Breast epithelium (tissue), 4 donors: ENCODE measurements around the gene SCN4B. TPM values are rescaled to one million over a fixed set of nuclear protein-coding genes. Genes with fewer than 3 reads are reported as not detected.

Experiments
- DNase-seq, 2 donors: peaks; one replicate each; pipeline ENCODE4 v3.0.0-alpha.2; 2019; ENCODE audit warnings: low spot score in 2 of 2
- H3K27ac ChIP-seq, 2 donors: fragments of 200-600 bp; sonication (generic) in 1 of 2; one replicate each; pipeline ENCODE4 v1.5.1; 2016 to 2019; ENCODE audit warnings: mild to moderate bottlenecking in 1 of 2
- H3K27me3 ChIP-seq, 2 donors: fragments of 200-600 bp; sonication (generic) in 1 of 2; one replicate each; pipeline versions ENCODE4 v1.5.1 to v1.6.0; 2017 to 2019; ENCODE audit warnings: control low read depth in 1 of 2, mild to moderate bottlenecking in 1 of 2
- H3K36me3 ChIP-seq: fragments of 200-600 bp; one replicate; pipeline ENCODE4 v1.5.1; 2019
- H3K4me1 ChIP-seq, 2 donors: fragments of 200-600 bp; sonication (generic); one replicate each; pipeline ENCODE4 v1.5.1; 2016 to 2019; ENCODE audit warnings: control low read depth in 1 of 2
- H3K4me3 ChIP-seq, 3 donors: fragments of 200-600 bp; sonication (generic); 1 replicate in 2 of 3; 2 replicates in 1 of 3; pipeline ENCODE4 v1.5.1; 2016 to 2019; ENCODE audit warnings: mild to moderate bottlenecking in 3 of 3, moderate library complexity in 2 of 3
- H3K9me3 ChIP-seq, 2 donors: fragments of 200-600 bp; sonication (generic) in 1 of 2; one replicate each; pipeline ENCODE4 v1.5.1; 2016 to 2019; ENCODE audit warnings: control low read depth in 1 of 2
- POLR2A ChIP-seq: fragments of 450-650 bp; IDR thresholded peaks from one replicate; pipeline ENCODE4 v1.6.1; 2016; ENCODE audit warnings: antibody characterized with exemption, mild to moderate bottlenecking, moderate library complexity
- POLR2AphosphoS5 ChIP-seq, 3 donors: sonication (generic); formaldehyde crosslinking; IDR thresholded peaks; one replicate each; pipeline ENCODE4 v1.6.1; 2017; ENCODE audit warnings: antibody characterized with exemption in 3 of 3
- intact Hi-C: fragments of 100-400 bp; cut with DNase I; formaldehyde crosslinking; loops from one replicate; pipeline ENCODE4 v1.15.1; 2023; ENCODE audit warnings: low total_unique reads
- total RNA-seq, 3 donors: library from RNA; depleted of rRNA; stranded (reverse); fragments of >200 nt; gene quantifications; one replicate each; pipeline ENCODE4 v1.1.0, GENCODE V29; 2016
- TF ChIP-seq, protein P1 (sequence below), 3 donors: fragments of 450-650 bp; IDR thresholded peaks; one replicate each; pipeline ENCODE4 v1.5.1; 2016 to 2017; ENCODE audit warnings: antibody characterized with exemption in 3 of 3, mild to moderate bottlenecking in 3 of 3, moderate library complexity in 3 of 3

Gene SCN4B
- total RNA-seq, 3 donors from 2014 or later = 3.3 to 7.9 (median 3.7) TPM

DNA sequence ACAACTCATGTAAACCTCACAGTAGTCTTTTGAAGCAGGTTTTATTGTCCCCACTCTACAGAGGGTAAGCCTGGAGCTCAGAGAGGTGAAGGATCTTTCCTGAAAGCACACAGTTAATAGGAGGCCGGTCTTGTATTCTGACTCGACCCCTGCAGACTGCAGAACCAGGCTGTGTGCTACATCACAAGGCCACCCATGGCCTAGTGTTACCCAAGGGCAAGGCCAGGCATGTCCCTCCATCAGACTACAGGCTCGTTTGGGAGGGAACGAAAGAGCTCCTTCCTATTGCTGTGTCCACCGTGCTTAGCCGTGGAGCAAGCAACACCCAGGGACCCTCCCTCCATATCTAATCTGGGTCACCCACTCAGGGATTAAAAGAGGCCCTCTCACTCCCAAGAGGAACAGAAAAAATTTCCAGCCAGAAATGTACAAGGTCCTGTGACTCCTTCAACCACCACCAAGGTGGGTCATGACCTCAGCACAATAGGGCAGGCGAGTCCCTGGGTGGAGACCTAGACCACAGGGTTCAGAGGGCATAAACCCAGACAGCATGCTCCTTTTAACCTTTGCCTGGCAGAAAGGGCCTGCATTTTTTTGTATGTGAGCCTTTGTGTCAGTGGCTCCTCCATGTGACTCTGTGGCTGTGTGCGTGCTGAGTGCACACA, 59.6 kb downstream of the SCN4B start:
- no peak overlapping the region for H3K4me3 ChIP-seq
- no peak overlapping the region for H3K27ac ChIP-seq
- no peaks in the 10 kb centered on the region for H3K9me3 ChIP-seq
- intact Hi-C loops = no loop called here
- TF ChIP-seq, protein P1, sequence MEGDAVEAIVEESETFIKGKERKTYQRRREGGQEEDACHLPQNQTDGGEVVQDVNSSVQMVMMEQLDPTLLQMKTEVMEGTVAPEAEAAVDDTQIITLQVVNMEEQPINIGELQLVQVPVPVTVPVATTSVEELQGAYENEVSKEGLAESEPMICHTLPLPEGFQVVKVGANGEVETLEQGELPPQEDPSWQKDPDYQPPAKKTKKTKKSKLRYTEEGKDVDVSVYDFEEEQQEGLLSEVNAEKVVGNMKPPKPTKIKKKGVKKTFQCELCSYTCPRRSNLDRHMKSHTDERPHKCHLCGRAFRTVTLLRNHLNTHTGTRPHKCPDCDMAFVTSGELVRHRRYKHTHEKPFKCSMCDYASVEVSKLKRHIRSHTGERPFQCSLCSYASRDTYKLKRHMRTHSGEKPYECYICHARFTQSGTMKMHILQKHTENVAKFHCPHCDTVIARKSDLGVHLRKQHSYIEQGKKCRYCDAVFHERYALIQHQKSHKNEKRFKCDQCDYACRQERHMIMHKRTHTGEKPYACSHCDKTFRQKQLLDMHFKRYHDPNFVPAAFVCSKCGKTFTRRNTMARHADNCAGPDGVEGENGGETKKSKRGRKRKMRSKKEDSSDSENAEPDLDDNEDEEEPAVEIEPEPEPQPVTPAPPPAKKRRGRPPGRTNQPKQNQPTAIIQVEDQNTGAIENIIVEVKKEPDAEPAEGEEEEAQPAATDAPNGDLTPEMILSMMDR (IDR thresholded peaks at IDR 0.05) = no peak
- TF ChIP-seq POLR2A = no peak
- no peak for TF ChIP-seq POLR2AphosphoS5 (IDR thresholded peaks at IDR 0.05)
- no peaks in the 10 kb centered on the region for H3K27me3 ChIP-seq
- no peaks in the 10 kb centered on the region for H3K4me1 ChIP-seq
- H3K36me3 ChIP-seq = no peaks in the 10 kb centered on the region
- DNase-seq = no peak

DNA sequence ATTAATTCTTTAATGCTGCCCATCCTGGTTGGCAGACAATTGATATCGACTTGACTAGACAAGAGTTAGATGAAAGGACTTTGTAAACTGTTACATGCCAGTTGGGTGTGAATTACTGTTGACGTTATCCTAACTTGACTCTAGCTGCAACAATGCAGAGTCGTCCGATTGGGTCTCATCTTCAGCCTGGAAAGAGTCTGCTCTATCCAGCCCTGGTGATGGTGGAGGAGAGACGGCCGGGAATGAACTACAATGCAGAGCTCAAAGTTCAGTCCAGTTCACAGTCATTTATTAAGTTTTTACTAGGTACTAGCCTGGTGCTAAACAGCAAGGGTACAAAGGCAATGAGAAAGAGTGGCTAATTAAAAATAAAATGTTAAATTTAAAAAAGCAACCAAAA, 60.9 kb downstream of the SCN4B start:
- TF ChIP-seq, protein P1 (IDR thresholded peaks at IDR 0.05) = no peak
- no peak for TF ChIP-seq POLR2A
- TF ChIP-seq POLR2AphosphoS5 (IDR thresholded peaks at IDR 0.05) = no peak
- H3K36me3 ChIP-seq = no peaks in the 10 kb centered on the region
- H3K4me3 ChIP-seq = no peak overlapping the region
- intact Hi-C loops = no loop called here
- H3K9me3 ChIP-seq = peaks cover 2 to 5% of the 10 kb centered on the region in 2 donors
- H3K27me3 ChIP-seq = no peaks in the 10 kb centered on the region
- no peaks in the 10 kb centered on the region for H3K4me1 ChIP-seq
- DNase-seq = no peak
- no peak overlapping the region for H3K27ac ChIP-seq

DNA sequence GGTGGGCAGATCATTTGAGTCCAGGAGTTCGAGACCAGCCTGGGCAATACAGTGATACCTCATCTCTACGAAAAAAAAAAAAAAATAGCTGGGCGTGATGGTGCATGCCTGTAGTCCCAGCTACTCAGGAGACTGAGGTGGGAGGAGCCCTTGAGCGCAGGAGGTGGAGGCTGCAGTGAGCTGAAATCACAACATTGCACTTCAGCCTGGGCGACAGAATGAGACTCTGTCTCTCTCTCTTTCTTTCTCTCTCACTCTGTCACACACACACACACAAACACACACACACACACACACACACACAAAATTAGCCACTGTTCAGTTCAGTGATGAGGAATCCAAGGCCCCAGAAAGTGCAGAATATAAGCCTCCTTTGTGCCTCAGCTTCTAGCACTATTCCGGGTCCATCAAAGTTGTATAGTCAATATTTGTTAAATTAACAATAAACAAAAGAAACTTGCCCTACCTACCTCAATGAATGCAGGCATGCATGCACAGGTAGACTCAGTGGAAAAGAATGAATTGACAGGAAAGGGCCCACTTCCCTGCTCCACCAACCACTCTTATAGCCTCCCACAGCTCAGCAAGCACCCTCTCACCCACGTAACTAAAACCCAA, 62.0 kb downstream of the SCN4B start:
- DNase-seq = no peak
- H3K9me3 ChIP-seq = peaks cover 2 to 5% of the 10 kb centered on the region in 2 donors
- no peaks in the 10 kb centered on the region for H3K4me1 ChIP-seq
- no peak for TF ChIP-seq POLR2AphosphoS5 (IDR thresholded peaks at IDR 0.05)
- TF ChIP-seq, protein P1 (IDR thresholded peaks at IDR 0.05) = no peak
- no peak for TF ChIP-seq POLR2A
- H3K36me3 ChIP-seq = no peaks in the 10 kb centered on the region
- H3K4me3 ChIP-seq = no peak overlapping the region
- intact Hi-C loops = no loop called here
- H3K27ac ChIP-seq = no peak overlapping the region
- H3K27me3 ChIP-seq = no peaks in the 10 kb centered on the region

DNA sequence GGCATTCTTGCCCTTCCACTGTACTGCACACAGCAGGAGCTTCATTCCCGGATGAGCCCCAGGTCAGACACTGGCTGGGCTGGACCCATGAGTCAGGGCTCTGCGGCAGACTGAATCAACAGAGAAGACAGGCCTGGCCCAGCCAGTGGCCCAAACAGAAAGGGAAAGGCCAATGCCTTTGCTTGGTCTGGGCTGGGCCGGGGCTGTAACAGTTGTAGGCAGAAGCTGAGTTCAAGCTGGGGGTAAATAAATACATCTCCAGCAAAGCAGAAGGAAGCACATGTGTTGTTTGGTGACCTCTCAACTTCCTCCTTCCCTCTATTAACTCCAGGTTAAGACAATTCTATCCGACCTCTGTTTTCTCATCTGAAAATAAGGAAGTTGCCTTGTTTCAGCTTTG, 64.1 kb downstream of the SCN4B start:
- peaks cover 2 to 5% of the 10 kb centered on the region in 2 donors for H3K9me3 ChIP-seq
- H3K27ac ChIP-seq = no peak overlapping the region
- intact Hi-C loops = no loop called here

DNA sequence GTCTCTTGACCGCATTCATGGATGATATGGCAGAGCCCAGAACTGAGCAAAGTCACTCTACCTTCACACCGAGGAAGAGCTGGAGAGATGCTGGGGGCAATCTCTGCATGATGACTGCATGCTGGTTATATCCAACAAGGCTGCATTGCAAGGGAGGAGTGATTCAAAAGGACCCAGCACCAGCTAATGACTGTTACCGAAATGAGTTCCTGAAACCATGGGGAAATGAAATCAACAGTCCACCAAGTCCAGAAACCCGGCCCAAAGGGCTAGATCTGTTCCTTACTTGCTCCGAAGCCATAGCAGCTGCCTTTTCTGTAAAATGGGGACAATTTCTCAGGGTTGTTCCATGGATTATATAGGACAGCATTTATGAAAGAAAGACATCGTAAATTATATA, 64.7 kb downstream of the SCN4B start:
- Histone ChIP-seq H3K36me3 (no peaks in the 10 kb centered on the region), H3K4me3 (no peak overlapping the region), H3K27ac (no peak overlapping the region), H3K4me1 (no peaks in the 10 kb centered on the region), H3K27me3 (no peaks in the 10 kb centered on the region), H3K9me3 (peaks cover 2 to 5% of the 10 kb centered on the region in 2 donors)
- TF ChIP-seq POLR2AphosphoS5 (IDR thresholded peaks at IDR 0.05) (no peak), POLR2A (no peak)
- TF ChIP-seq, protein P1 (IDR thresholded peaks at IDR 0.05) = no peak
- intact Hi-C loops = no loop called here
- no peak for DNase-seq

More for the DNA sequence above, 64.1 kb downstream of the SCN4B start:
- Histone ChIP-seq H3K4me3 (no peak overlapping the region), H3K36me3 (no peaks in the 10 kb centered on the region), H3K4me1 (no peaks in the 10 kb centered on the region), H3K27me3 (no peaks in the 10 kb centered on the region)
- TF ChIP-seq POLR2AphosphoS5 (IDR thresholded peaks at IDR 0.05) = no peak
- TF ChIP-seq, protein P1 (IDR thresholded peaks at IDR 0.05) = no peak
- TF ChIP-seq POLR2A = no peak
- DNase-seq = no peak
